GM12873 (cell line): ENCODE measurements around the gene DDTL.

Experiments used
- TF ChIP-seq, protein P1 (sequence below): IDR thresholded peaks from 2 replicates; pipeline ENCODE4 v1.5.1; 2012; ENCODE audit warnings: low read depth, mild to moderate bottlenecking, moderate library complexity, low read length, control low read depth; ENCODE audit not compliant: insufficient read depth; ENCODE audit errors: missing control alignments

Gene DDTL

DNA sequence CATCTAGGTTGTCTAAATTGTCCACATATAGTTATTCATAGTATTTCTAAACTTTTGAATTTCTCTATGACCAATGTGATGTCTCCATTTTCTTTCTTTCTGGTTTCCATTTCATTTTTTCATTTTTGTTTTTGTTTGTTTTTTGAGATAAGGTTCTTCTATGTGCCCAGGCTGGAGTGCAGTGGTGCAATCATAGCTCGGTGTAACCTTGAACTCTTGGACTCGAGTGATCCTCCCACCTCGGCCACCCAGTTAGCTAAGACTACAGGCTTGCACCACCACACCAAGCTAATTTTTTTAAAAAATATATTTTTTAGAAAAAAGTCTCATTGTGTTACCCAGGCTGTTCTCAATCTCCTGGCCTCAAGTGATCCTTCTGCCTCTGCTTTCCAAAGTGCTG is 30.4 kb downstream of the DDTL start:
- TF ChIP-seq, protein P1, sequence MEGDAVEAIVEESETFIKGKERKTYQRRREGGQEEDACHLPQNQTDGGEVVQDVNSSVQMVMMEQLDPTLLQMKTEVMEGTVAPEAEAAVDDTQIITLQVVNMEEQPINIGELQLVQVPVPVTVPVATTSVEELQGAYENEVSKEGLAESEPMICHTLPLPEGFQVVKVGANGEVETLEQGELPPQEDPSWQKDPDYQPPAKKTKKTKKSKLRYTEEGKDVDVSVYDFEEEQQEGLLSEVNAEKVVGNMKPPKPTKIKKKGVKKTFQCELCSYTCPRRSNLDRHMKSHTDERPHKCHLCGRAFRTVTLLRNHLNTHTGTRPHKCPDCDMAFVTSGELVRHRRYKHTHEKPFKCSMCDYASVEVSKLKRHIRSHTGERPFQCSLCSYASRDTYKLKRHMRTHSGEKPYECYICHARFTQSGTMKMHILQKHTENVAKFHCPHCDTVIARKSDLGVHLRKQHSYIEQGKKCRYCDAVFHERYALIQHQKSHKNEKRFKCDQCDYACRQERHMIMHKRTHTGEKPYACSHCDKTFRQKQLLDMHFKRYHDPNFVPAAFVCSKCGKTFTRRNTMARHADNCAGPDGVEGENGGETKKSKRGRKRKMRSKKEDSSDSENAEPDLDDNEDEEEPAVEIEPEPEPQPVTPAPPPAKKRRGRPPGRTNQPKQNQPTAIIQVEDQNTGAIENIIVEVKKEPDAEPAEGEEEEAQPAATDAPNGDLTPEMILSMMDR = no peak

DNA sequence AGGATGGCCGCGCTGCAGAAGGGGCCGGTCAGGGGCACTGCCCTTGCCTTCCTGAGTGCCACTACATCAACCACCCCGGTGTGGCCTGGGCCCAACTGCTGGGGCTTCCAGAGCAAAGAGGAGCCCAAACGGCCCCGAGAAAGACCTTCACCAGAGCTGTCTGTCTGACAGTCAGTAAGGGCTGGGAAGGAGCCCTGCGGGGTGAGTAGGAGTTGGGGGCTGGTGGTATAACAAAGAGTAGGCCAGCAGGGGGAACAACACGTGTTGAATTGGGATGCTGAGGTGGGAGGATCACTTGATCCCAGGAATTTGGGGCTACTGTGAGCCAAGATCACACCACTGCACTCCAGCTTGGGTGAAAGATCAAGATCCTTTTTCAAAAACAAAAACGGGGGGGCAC is 34.6 kb downstream of the DDTL start:
- TF ChIP-seq, protein P1 = no peak

DNA sequence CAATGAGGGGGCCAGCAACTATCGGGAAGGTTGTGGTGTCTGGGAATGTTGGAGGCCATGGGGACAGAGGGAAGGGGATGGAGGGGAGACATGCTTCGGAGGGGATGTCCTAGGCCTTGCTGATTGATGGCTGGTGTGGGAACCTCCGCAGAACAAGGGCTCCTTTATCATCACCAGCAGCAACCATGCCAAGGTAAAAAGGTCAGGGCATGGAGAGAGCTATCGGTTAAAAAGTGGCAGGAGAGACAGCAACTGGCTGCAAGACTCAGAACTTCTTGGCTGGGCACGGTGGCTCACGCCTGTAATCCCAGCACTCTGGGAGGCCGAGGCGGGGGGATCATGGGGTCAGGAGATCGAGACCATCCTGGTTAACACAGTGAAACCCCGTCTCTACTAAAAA is 35.6 kb downstream of the DDTL start:
- TF ChIP-seq, protein P1 = no peak

DNA sequence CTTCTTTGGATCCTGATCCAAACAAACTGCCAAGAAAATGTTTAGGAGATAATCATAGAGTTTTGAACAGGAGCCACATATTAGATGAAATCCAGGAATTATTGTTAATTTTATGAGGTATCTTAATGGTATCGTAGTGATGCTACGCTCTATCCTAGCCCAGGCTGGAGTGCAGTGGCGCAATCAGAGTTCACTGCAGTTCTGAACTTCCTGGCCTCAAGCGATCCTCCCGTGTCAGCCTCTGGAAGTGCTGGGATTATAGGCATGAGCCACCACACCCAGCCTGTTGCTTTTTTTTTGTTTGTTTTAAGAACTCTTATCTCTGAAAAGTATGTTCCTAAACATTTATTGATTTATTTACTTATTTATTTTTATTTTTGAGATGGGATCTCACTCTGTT is 36.2 kb downstream of the DDTL start:
- TF ChIP-seq, protein P1 = no peak

DNA sequence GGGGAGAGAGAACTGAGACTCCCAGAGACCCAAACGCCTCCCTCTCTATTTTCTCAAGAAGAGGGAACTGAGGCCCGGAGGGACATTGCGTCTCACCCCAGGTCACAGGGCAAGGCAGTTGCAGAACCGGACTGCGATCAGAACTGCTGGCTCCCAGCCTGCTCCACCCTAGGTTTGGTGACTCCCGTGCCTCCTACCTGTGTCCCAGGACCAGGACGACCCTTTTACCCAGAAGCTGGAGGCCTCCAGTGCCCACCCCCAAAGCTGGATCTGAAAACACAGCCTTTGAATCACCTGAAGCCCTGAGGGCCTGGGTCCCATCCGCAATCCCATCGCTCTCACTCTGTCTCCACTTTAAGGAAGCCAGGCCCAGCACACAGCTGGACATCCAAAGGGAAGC is 37.2 kb downstream of the DDTL start:
- TF ChIP-seq, protein P1 = no peak

DNA sequence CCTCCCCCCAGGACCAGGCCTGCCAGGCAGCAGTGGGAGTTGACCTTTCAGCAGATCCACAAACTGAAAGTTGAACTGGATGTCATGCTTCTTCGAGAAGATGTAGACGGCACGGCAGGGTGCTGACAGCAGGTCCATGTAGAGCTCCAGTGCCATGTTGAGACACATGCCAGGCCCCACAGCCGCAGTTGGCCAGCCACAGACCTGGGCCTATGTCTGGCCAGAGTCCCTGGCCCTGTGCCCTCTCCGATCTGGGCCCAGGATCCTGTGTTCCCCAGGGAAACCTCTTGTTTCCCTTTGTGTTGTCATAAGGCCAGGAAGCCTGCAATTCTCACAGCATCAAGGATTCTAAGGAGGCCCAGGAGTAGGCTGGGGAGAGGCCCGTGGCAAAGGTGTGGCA is 38.5 kb downstream of the DDTL start, which contains the start of gene GSTT4:
Gene GSTT4, minus strand, starts transcription at position 253 of the 400 bp plus-strand sequence. Its CDS starts 97 bp downstream, at position 156.
- TF ChIP-seq, protein P1 = no peak

DNA sequence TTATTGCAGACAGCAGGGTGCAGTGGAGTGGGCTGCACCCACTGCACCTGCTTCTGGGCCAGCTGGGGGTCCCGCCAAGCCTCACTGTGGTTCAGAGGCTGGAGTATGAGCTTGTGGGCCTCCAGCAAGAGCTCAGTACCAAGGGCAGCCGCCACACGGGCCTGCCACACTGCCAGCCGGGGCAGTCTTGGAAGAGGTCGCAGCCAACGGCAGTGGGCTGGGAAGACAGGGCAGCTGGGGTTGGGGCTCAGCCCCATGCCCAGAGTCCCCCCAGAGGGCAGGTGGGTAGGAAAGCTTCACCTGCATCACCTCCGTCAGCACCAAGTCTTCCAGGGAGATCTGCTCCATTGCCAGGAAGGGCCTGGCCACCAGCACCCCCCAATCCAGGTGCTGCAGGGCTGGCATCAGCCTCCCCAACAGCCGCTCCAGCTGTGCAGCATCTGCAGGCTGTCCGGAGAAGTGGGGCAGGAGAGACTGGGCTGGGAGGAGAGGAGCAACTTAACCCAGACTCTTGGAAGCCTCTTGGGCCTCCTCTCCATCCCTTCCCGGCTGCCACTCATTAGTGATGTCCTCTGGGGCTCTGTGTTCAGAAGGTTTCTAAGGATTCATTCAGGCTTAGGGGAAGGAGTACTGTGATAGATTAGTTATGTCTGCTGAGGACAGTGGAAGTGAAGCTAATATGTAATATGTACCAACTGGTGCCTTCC is 39.7 kb downstream of the DDTL start:
- TF ChIP-seq, protein P1 = no peak

DNA sequence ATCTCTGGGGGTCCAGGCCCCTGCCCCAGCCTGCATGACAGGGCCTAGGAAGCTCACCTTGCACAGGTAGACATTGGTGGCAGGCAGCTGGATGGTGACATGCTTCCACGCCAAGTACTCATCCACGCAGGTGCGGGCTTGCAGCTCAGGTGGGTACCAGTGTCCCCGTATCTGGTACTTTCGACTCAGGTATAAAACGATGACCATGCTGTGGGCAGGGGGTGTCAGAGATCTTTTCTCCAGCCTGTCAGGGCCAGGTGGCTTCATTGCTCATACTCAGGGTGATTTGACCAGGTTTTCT is 40.2 kb downstream of the DDTL start:
- TF ChIP-seq, protein P1 = no peak
